PC-3 (cell line): Measurements from ENCODE around the gene MLIP.

Experiments
- CTCF ChIP-seq: fragments of 300-600 bp; sonication (generic); conservative IDR thresholded peaks from 2 replicates; pipeline ENCODE4 v1.5.1; 2017; ENCODE audit warnings: antibody characterized with exemption, low read depth, mild to moderate bottlenecking, low read length
- EZH2 ChIP-seq: fragments of 300-600 bp; sonication (generic); IDR thresholded peaks from one replicate; pipeline ENCODE4 v1.6.1; 2017; ENCODE audit warnings: antibody characterized with exemption, mild to moderate bottlenecking, low read length; ENCODE audit not compliant: unreplicated experiment

GRCh38 chr6:54308986-54309315, 197.7 kb downstream of the MLIP start:
- TF ChIP-seq CTCF (no peak), EZH2 (no peak)
